BE2C (cell line): ENCODE measurements around the gene PC.

ENCODE experiments used
- DNase-seq: peaks from one replicate; pipeline ENCODE4 v3.0.0-alpha.2; 2020
- H3K27me3 ChIP-seq: fragments of 250-450 bp; sonication (Bioruptor Pico); 2 replicates; pipeline ENCODE4 v1.5.1; 2020; ENCODE audit warnings: mild to moderate bottlenecking
- H3K36me3 ChIP-seq: fragments of 250-450 bp; sonication (Bioruptor Pico); 2 replicates; pipeline ENCODE4 v1.5.1; 2020; ENCODE audit warnings: mild to moderate bottlenecking
- H3K4me1 ChIP-seq: fragments of 250-450 bp; sonication (Bioruptor Pico); 2 replicates; pipeline ENCODE4 v1.5.1; 2020
- H3K4me3 ChIP-seq: 2 replicates; pipeline ENCODE4 v1.5.1; 2011; ENCODE audit warnings: low read depth, low read length
- H3K9me3 ChIP-seq: fragments of 250-450 bp; sonication (Bioruptor Pico); 2 replicates; pipeline ENCODE4 v1.5.1; 2020
- CTCF ChIP-seq: IDR thresholded peaks from 2 replicates; pipeline ENCODE4 v1.5.1; 2012; ENCODE audit warnings: mild to moderate bottlenecking, low read depth, low read length

PC gene

DNA sequence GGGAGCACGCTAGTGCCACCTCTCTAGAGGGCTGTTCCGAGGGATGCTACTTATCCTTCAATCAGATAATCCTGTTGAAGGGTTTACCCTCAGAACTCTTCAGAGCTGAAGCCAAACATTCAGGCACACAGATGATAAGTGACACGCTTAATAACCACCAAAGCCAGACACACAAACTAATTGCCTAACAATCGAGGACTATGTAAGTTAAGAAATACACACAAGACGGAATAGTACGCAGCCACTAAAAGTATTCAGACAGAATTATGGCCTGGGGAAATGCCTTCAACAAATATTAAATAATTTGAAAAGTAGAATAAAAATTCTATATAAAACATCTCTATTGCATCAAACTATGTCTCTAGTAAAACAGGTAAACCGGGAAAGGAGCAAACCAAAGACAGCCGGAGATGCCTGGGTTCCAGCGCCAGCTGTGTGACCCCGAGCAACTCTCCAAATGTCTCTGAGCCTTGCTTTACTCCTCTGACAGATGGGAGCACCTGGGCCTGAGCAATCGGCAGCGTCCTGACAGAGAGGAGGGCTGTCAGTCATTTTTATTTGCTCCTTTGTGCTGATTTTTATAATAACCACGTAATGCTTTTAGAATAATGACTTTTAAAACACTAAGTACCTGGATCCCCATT lies 90.0 kb downstream of the PC start:
- Histone ChIP-seq H3K4me1 (no peaks in the 10 kb centered on the region), H3K36me3 (peaks cover 24% of the 10 kb centered on the region)

GRCh38 chr11:66867425-66868040 lies 90.7 kb downstream of the PC start:
- no peaks in the 10 kb centered on the region for H3K9me3 ChIP-seq
- peaks cover 26% of the 10 kb centered on the region for H3K36me3 ChIP-seq
- no peaks in the 10 kb centered on the region for H3K4me1 ChIP-seq
- DNase-seq: no peak
- TF ChIP-seq CTCF: no peak
- no peak overlapping the region for H3K4me3 ChIP-seq
- no peaks in the 10 kb centered on the region for H3K27me3 ChIP-seq

More for the DNA sequence above, 90.0 kb downstream of the PC start:
- no peak overlapping the region for H3K4me3 ChIP-seq
- no peak for TF ChIP-seq CTCF
- no peaks in the 10 kb centered on the region for H3K27me3 ChIP-seq
- DNase-seq: no peak
- H3K9me3 ChIP-seq: no peaks in the 10 kb centered on the region

DNA sequence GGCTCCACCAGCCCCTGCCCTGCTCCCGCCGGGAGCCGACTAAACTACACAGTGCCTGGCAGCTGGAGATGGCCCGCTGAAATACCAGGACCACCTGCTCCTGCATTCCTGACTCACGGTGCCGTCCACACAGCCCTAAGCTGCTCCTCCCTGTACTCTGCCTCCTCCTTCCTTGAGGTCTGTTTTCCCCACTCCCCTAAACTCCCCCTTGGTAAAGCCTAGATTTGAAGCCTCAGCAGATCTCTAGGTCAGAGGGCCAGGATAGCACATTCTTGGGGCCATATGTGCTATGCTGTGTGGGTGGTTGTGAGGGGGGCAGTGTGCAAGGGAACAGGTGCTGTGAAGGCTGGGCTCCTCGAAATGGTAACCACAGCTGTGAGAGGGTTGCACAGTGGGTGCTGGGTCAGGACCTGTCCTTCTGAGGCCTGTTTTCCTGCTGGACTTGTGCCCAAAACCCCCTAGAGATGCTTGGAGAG lies 91.6 kb downstream of the PC start:
- no peak for DNase-seq
- H3K27me3 ChIP-seq: no peaks in the 10 kb centered on the region
- H3K9me3 ChIP-seq: no peaks in the 10 kb centered on the region
- no peaks in the 10 kb centered on the region for H3K4me1 ChIP-seq
- no peak for TF ChIP-seq CTCF
- H3K36me3 ChIP-seq: peaks cover 35% of the 10 kb centered on the region
- no peak overlapping the region for H3K4me3 ChIP-seq

GRCh38 chr11:66866007-66866406 lies 92.2 kb downstream of the PC start:
- no peak for DNase-seq
- no peak overlapping the region for H3K4me3 ChIP-seq
- TF ChIP-seq CTCF: no peak

DNA sequence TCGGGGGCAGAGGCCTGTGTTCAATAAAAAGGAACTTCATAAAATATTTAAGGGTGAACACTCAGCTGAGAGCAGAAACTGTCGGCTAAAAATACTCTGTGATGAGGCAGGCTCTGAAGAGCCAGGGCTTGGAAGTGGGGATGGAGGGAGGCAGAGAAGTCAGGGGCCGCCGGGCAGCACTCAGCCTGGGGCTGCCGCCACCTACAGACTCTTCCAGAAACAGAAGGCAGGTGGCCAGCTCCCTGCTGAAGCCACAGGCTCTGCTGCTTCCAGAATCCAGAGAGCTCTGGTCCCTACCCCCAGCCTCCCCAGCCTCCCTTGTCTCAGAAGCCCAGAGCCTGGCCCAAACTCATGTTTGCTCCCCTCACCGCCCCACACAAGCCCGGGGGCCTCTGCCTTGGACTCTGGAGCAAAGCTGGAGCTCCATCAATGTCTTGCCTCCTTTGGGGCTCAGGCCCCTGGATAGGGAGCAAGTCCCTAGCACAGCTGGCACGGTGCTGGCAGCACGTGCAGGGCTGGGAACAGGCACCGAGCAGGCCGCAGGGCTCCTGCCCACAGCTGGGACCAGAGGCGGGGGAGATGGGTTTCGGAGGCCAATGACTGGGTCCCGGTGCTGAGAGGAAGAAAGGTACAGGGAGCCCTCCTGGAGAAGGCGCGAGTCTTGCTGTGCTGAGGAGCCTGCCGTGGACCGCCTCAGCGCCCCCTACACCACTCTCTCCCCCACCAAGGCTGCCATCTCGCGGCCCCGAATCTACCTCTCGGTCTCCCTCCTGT lies 93.1 kb downstream of the PC start:
- DNase-seq: no peak
- H3K9me3 ChIP-seq: no peaks in the 10 kb centered on the region
- no peak overlapping the region for H3K4me3 ChIP-seq

More at GRCh38 chr11:66866007-66866406, 92.2 kb downstream of the PC start:
- Histone ChIP-seq H3K36me3 (peaks cover 33% of the 10 kb centered on the region), H3K27me3 (no peaks in the 10 kb centered on the region), H3K9me3 (no peaks in the 10 kb centered on the region), H3K4me1 (no peaks in the 10 kb centered on the region)

More for the DNA sequence above, 93.1 kb downstream of the PC start:
- Histone ChIP-seq H3K36me3 (peaks cover 31% of the 10 kb centered on the region), H3K27me3 (no peaks in the 10 kb centered on the region), H3K4me1 (no peaks in the 10 kb centered on the region)
- TF ChIP-seq CTCF: no peak
